Fibroblast of pulmonary artery (primary cell): ENCODE measurements around the gene ARHGEF7.

Experiments used
- DNase-seq: peaks from one replicate; pipeline ENCODE4 v3.0.0-alpha.2; 2010; ENCODE audit warnings: low read depth
- H3K4me3 ChIP-seq: replicated peaks from 2 replicates; pipeline ENCODE4 v1.5.1; 2011; ENCODE audit warnings: low read depth, mild to moderate bottlenecking, control low read depth, low read length, moderate library complexity
- CTCF ChIP-seq: IDR thresholded peaks from 2 replicates; pipeline ENCODE4 v1.5.1; 2011; ENCODE audit warnings: mild to moderate bottlenecking, control low read depth, low read length, inconsistent platforms; ENCODE audit errors: missing control alignments

The ARHGEF7 gene

GRCh38 chr13:111344471-111345191, 229.5 kb downstream of the ARHGEF7 start:
- no peak overlapping the region for H3K4me3 ChIP-seq
- peak; percentile 3 for DNase-seq
- TF ChIP-seq CTCF, result peak; percentile 25

- no peak for DNase-seq
- TF ChIP-seq CTCF, result no peak
- no peak overlapping the region for H3K4me3 ChIP-seq
These were observed 230.6 kb downstream of the ARHGEF7 start for GRCh38 chr13:111345682-111346081.

GRCh38 chr13:111346101-111346680, 231.1 kb downstream of the ARHGEF7 start:
- TF ChIP-seq CTCF, result no peak
- H3K4me3 ChIP-seq, result no peak overlapping the region
- DNase-seq, result no peak

- DNase-seq, result no peak
- no peak for TF ChIP-seq CTCF
- H3K4me3 ChIP-seq, result no peak overlapping the region
These were observed 232.3 kb downstream of the ARHGEF7 start for GRCh38 chr13:111347438-111347837.

GRCh38 chr13:111353508-111353907, 238.4 kb downstream of the ARHGEF7 start:
- DNase-seq, result no peak
- no peak overlapping the region for H3K4me3 ChIP-seq
- TF ChIP-seq CTCF, result no peak

- no peak for DNase-seq
- no peak for TF ChIP-seq CTCF
- no peak overlapping the region for H3K4me3 ChIP-seq
These were observed 239.7 kb downstream of the ARHGEF7 start for GRCh38 chr13:111354789-111355188.
